GM18517 (cell line): ENCODE results near the gene STXBP3.

Experiments
- ATAC-seq: cut with Tn5 transposase; IDR thresholded peaks from one replicate; pipeline ENCODE4 v1.9.1; 2021; ENCODE audit warnings: mild to moderate bottlenecking, moderate library complexity; ENCODE audit not compliant: unreplicated experiment

Gene STXBP3

GRCh38 chr1:108842525-108843181 is 96.2 kb downstream of the STXBP3 start:
- no peak for ATAC-seq

- ATAC-seq: no peak
Measured at GRCh38 chr1:108843390-108844137, 97.1 kb downstream of the STXBP3 start.

- ATAC-seq: no peak
Measured at GRCh38 chr1:108845446-108845845, 99.0 kb downstream of the STXBP3 start.

GRCh38 chr1:108845991-108846390 is 99.5 kb downstream of the STXBP3 start:
- ATAC-seq: no peak

GRCh38 chr1:108847494-108847893 is 101.0 kb downstream of the STXBP3 start:
- no peak for ATAC-seq

GRCh38 chr1:108848806-108849205 is 102.3 kb downstream of the STXBP3 start:
- no peak for ATAC-seq

GRCh38 chr1:108850929-108851328 is 104.5 kb downstream of the STXBP3 start:
- no peak for ATAC-seq

GRCh38 chr1:108851567-108851966 is 105.1 kb downstream of the STXBP3 start:
- ATAC-seq: no peak

GRCh38 chr1:108852221-108852975 is 105.9 kb downstream of the STXBP3 start:
- ATAC-seq: no peak

GRCh38 chr1:108854221-108855019 is 107.9 kb downstream of the STXBP3 start:
- no peak for ATAC-seq

GRCh38 chr1:108856994-108857393 is 110.5 kb downstream of the STXBP3 start, which contains the start of gene AKNAD1:
AKNAD1 (minus strand) TSS chr1:108857094; CDS start chr1:108852664, 4,430 bp downstream.
- ATAC-seq: no peak

GRCh38 chr1:108858230-108858950 is 111.9 kb downstream of the STXBP3 start:
- no peak for ATAC-seq
